ENCODE measurements around the gene TBC1D8. TPM values are rescaled to one million over a fixed set of nuclear protein-coding genes. Genes with fewer than 3 reads are reported as not detected.
A peak's percentile ranks its signal among the peaks of the same experiment; 100 is the strongest.

TBC1D8 gene
- total RNA-seq, 2 donors from 2014 or later: 86.1 to 149 TPM

DNA sequence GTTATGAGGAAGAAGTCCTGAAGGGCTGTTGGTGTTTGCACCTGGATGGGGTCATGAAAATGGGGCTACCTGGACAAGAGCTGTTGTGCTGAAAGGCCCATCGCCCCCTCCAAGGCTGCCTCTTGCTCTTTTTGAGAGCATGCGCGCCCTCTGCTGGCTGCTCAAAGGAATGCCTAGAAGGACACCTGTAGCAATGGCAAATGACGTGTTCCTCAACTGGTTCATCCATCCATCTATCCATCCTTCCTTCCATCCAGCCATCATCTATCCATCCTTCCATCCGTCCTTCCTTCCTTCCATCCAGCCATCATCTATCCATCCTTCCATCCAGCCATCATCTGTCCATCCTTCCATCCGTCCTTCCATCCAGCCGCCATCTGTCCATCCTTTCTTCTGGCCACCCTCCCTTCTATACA is 166.3 kb downstream of the TBC1D8 start:
- WGBS: 30% methylated on average over 7 of the region's 7 CpGs
- no peaks in the 10 kb centered on the region for H3K9me3 ChIP-seq
- H3K27ac ChIP-seq: no peak overlapping the region
- TF ChIP-seq POLR2A (IDR thresholded peaks at IDR 0.05): no peak
- TF ChIP-seq, protein P1, sequence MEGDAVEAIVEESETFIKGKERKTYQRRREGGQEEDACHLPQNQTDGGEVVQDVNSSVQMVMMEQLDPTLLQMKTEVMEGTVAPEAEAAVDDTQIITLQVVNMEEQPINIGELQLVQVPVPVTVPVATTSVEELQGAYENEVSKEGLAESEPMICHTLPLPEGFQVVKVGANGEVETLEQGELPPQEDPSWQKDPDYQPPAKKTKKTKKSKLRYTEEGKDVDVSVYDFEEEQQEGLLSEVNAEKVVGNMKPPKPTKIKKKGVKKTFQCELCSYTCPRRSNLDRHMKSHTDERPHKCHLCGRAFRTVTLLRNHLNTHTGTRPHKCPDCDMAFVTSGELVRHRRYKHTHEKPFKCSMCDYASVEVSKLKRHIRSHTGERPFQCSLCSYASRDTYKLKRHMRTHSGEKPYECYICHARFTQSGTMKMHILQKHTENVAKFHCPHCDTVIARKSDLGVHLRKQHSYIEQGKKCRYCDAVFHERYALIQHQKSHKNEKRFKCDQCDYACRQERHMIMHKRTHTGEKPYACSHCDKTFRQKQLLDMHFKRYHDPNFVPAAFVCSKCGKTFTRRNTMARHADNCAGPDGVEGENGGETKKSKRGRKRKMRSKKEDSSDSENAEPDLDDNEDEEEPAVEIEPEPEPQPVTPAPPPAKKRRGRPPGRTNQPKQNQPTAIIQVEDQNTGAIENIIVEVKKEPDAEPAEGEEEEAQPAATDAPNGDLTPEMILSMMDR (IDR thresholded peaks at IDR 0.05): peak; percentile 77 to 91 (median 88)
- no peaks in the 10 kb centered on the region for H3K36me3 ChIP-seq
- no peaks in the 10 kb centered on the region for H3K27me3 ChIP-seq (replicated peaks; ENCODE audit: insufficient read depth)
- no peak overlapping the region for H3K4me3 ChIP-seq
- no peaks in the 10 kb centered on the region for H3K4me1 ChIP-seq (replicated peaks)
- DNase-seq (ENCODE audit: low spot score): peak; percentile 68
- intact Hi-C loops (cut with DNase I): loop anchor here (2.0 to 10.0 kb wide), 4 partner anchors 163 to 560 kb away; partner anchors contain the start of gene NPAS2

DNA sequence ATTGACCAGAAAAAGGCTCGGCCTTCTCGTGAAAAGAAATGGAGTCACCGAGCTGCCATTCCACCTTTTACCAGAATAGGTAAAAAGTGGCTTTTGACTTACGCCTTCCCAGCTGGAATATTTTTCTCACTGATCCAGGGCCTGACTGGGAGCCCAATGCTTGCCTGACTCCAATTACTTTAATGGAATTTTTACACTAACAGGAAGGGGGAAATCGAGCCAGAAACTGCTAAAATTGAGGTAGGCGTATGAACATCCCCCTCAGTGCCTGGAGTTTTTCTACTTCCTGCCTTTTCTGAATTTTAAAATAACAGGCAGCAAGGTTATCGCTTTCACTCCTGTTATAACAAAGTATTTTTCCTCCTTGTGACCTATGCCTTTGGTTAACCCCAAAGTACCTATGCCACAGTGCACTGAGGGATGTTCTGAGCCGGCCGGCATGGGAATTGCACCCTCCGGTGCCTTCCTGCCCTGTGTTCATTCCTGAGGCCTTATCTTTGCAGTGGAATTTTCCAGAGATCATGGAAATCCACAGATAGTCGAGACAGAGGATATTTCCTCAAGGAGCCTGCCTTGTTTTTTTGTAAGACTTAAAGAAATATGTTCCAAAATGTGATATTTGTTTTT is 167.4 kb downstream of the TBC1D8 start:
- peak overlapping the region in 1 of 2 donors; percentile 11 for H3K27ac ChIP-seq
- 75% methylated on average over 11 of the region's 11 CpGs for WGBS
- intact Hi-C loops (cut with DNase I): loop anchor here (2.0 to 10.0 kb wide), 5 partner anchors 161 to 559 kb away; partner anchors contain the start of gene NPAS2

DNA sequence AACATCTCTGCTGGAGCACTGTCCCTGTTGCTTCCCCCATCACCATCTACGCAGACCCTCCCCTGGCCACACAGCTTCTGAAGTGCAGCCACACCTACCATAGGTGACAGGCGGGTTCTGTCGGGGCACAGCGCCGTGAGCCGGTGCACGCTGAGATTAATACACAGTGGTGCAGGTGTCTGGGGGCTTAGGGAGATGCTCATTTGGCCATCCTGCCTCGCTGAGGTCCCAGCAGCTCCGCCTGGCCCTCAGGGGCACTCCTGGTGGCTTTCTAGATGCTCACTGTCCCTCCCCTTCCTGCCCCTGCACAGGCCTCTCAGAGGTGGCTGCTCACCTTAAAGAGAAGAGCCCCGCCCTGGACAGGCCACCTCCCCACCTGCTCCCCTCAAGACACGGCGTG is 168.0 kb downstream of the TBC1D8 start:
- Histone ChIP-seq H3K9me3 (no peaks in the 10 kb centered on the region), H3K36me3 (no peaks in the 10 kb centered on the region), H3K4me3 (no peak overlapping the region), H3K27me3 (replicated peaks; ENCODE audit: insufficient read depth) (no peaks in the 10 kb centered on the region), H3K4me1 (replicated peaks) (no peaks in the 10 kb centered on the region), H3K27ac (no peak overlapping the region)
- WGBS: 84% methylated on average over 12 of the region's 12 CpGs
- TF ChIP-seq POLR2AphosphoS5 (IDR thresholded peaks at IDR 0.05) (no peak), POLR2A (IDR thresholded peaks at IDR 0.05) (no peak)
- TF ChIP-seq, protein P1 (IDR thresholded peaks at IDR 0.05): no peak
- DNase-seq (ENCODE audit: low spot score): no peak
- intact Hi-C loops (cut with DNase I): loop anchor here (2.0 to 10.0 kb wide), 4 partner anchors 161 to 558 kb away; partner anchors contain the start of gene NPAS2

More for the DNA sequence above, 167.4 kb downstream of the TBC1D8 start:
- Histone ChIP-seq H3K4me3 (no peak overlapping the region), H3K36me3 (no peaks in the 10 kb centered on the region), H3K27me3 (replicated peaks; ENCODE audit: insufficient read depth) (no peaks in the 10 kb centered on the region), H3K9me3 (no peaks in the 10 kb centered on the region), H3K4me1 (replicated peaks) (no peaks in the 10 kb centered on the region)
- TF ChIP-seq, protein P1 (IDR thresholded peaks at IDR 0.05): no peak
- no peak for TF ChIP-seq POLR2A (IDR thresholded peaks at IDR 0.05)
- DNase-seq (ENCODE audit: low spot score): no peak

DNA sequence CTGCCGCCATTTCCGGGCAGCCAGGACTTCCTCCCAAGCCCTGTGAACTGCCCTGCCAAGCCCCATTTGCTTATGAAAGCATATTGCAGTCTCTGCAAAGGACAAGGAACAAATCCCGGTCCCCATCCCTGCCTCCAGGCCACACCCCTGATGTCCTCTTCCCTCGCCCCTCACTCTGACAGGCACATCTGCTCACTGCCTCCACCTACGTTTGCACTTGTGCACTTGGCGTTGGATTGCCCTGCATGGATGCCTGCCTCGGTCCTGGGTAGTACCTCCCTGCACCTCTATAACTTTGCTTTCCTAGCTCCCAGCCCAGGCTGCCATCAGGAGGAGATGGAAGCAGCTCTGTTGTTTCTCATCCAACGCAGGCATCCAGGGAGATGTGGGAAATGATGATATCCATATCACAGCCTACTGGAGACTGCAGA is 168.7 kb downstream of the TBC1D8 start:
- no peaks in the 10 kb centered on the region for H3K9me3 ChIP-seq
- no peak overlapping the region for H3K27ac ChIP-seq
- DNase-seq (ENCODE audit: low spot score): no peak
- no peaks in the 10 kb centered on the region for H3K4me1 ChIP-seq (replicated peaks)
- no peaks in the 10 kb centered on the region for H3K27me3 ChIP-seq (replicated peaks; ENCODE audit: insufficient read depth)
- H3K4me3 ChIP-seq: no peak overlapping the region
- 66% methylated on average over 8 of the region's 8 CpGs for WGBS
- intact Hi-C loops (cut with DNase I): loop anchor here (2.0 to 10.0 kb wide), 4 partner anchors 160 to 558 kb away; partner anchors contain the start of gene NPAS2
- TF ChIP-seq POLR2AphosphoS5 (IDR thresholded peaks at IDR 0.05): no peak
- no peak for TF ChIP-seq POLR2A (IDR thresholded peaks at IDR 0.05)
- TF ChIP-seq, protein P1 (IDR thresholded peaks at IDR 0.05): no peak
- H3K36me3 ChIP-seq: no peaks in the 10 kb centered on the region

DNA sequence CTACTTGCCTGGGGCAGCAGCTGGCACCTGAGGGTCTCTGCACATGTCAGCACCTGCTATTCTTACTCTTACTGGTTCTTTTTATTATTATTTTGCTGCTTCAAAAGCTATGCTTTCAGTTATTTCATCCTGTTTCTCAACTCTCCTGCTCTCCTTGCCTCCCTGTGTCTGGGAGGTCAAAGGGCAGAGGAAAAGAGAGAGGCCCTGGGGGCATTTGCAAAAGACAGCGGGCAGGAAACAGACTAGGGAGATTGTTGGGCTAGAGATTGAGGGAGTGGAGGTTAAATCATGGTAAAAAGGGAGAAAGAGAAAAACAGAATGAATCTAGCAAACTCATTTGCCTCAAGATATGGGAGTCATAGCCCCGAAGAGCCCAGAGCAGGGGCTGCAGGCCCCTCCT is 170.2 kb downstream of the TBC1D8 start:
- no peak for DNase-seq (ENCODE audit: low spot score)
- no peak overlapping the region for H3K4me3 ChIP-seq
- no peaks in the 10 kb centered on the region for H3K27me3 ChIP-seq (replicated peaks; ENCODE audit: insufficient read depth)
- TF ChIP-seq, protein P1 (IDR thresholded peaks at IDR 0.05): no peak
- TF ChIP-seq POLR2AphosphoS5 (IDR thresholded peaks at IDR 0.05) (no peak), POLR2A (IDR thresholded peaks at IDR 0.05) (no peak)
- no peaks in the 10 kb centered on the region for H3K9me3 ChIP-seq
- no peaks in the 10 kb centered on the region for H3K36me3 ChIP-seq
- WGBS: 79% methylated on average over 2 of the region's 2 CpGs
- H3K27ac ChIP-seq: peak overlapping the region in 1 of 2 donors; percentile 27
- H3K4me1 ChIP-seq (replicated peaks): no peaks in the 10 kb centered on the region
- intact Hi-C loops (cut with DNase I): loop anchor here (5.0 to 10.0 kb wide), 3 partner anchors 159 to 556 kb away; partner anchors contain the start of gene NPAS2

Measured in prostate gland (tissue), 2 donors.